Panc1 (cell line): ENCODE data around the gene LMAN2. TPM values are rescaled to one million over a fixed set of nuclear protein-coding genes. Genes with fewer than 3 reads are reported as not detected.

Experiments
- ATAC-seq: fragments of 200-7000 bp; cut with Tn5 transposase; 2 replicates; pipeline ENCODE4 v1.9.1; 2020; ENCODE audit warnings: mild to moderate bottlenecking, moderate library complexity
- BruUV-seq: library from RNA; stranded (reverse); fragments of 400-500 nt; replicated peaks from 2 replicates; lab custom pipeline; 2021; lab: Mats Ljungman, UMichigan
- CTCF ChIA-PET: fragments of 300-600 bp; sonication (Branson Sonifier 250); formaldehyde crosslinking; loops from one replicate; lab custom pipeline; 2022; ENCODE audit warnings: antibody characterized with exemption; lab: Charles Lee
- POLR2A ChIA-PET: fragments of 300-600 bp; sonication (Branson Sonifier 250); formaldehyde crosslinking; loops from one replicate; lab custom pipeline; 2022; ENCODE audit warnings: antibody characterized with exemption; lab: Charles Lee
- DNase-seq: peaks from one replicate; pipeline ENCODE4 v3.0.0-alpha.2; 2010; ENCODE audit warnings: low read depth, low spot score
- H3K27ac ChIP-seq: 2 replicates; pipeline ENCODE4 v1.5.1; 2011; ENCODE audit warnings: mild to moderate bottlenecking, low read length, inconsistent platforms
- H3K27me3 ChIP-seq: fragments of 200-500 bp; sonication (Bioruptor generic); 2 replicates; pipeline ENCODE4 v1.6.0; 2014; ENCODE audit warnings: low read length, inconsistent platforms; ENCODE audit not compliant: control insufficient read depth, insufficient read depth
- H3K36me3 ChIP-seq: fragments of 200-500 bp; sonication (Bioruptor generic); 2 replicates; pipeline ENCODE4 v1.5.1; 2014; ENCODE audit warnings: inconsistent platforms, mild to moderate bottlenecking, low read length, moderate library complexity; ENCODE audit not compliant: control insufficient read depth, insufficient read depth
- H3K4me1 ChIP-seq: 2 replicates; pipeline ENCODE4 v1.5.1; 2011; ENCODE audit warnings: inconsistent platforms, mild to moderate bottlenecking, low read length, moderate library complexity; ENCODE audit not compliant: control insufficient read depth, insufficient read depth
- H3K4me3 ChIP-seq, 2 experiments: 2 replicates each; pipeline ENCODE4 v1.5.1; 2011 to 2012; ENCODE audit warnings: low read depth in 2 of 2, low read length in 2 of 2, mild to moderate bottlenecking in 2 of 2, inconsistent platforms in 1 of 2, moderate library complexity in 1 of 2
- H3K9me3 ChIP-seq: fragments of 200-500 bp; sonication (Bioruptor generic); 2 replicates; pipeline ENCODE4 v1.5.1; 2014; ENCODE audit warnings: low read depth, mild to moderate bottlenecking, inconsistent platforms, low read length, moderate library complexity; ENCODE audit not compliant: control insufficient read depth, insufficient read depth
- POLR2AphosphoS5 ChIP-seq: IDR thresholded peaks from 2 replicates; pipeline ENCODE4 v1.6.1; 2012; ENCODE audit warnings: mild to moderate bottlenecking, low read depth, low read length, moderate library complexity
- SIN3A ChIP-seq: IDR thresholded peaks from 2 replicates; pipeline ENCODE4 v1.6.1; 2012; ENCODE audit warnings: low read depth, mild to moderate bottlenecking, low read length, moderate library complexity, borderline replicate concordance; ENCODE audit not compliant: insufficient read depth
- TCF7L2 ChIP-seq: IDR thresholded peaks from 2 replicates; pipeline ENCODE4 v1.6.1; 2011; ENCODE audit warnings: mild to moderate bottlenecking, low read depth, low read length, inconsistent platforms
- in situ Hi-C: cut with HindIII; loops from 2 replicates; pipeline ENCODE4 v1.10.0; 2016; ENCODE audit warnings: low sequenced_read_pairs, low pct_unique_long_range_greater_than_20kb
- intact Hi-C: fragments of 100-400 bp; cut with micrococcal nuclease; formaldehyde crosslinking; loops from one replicate; pipeline ENCODE4 v1.10.0; 2022; ENCODE audit not compliant: unreplicated experiment
- total RNA-seq: library from RNA; stranded (reverse); gene quantifications from one replicate; pipeline ENCODE4 v1.2.1, GENCODE V29; 2021; ENCODE audit not compliant: unreplicated experiment
- TF ChIP-seq, protein P1 (sequence below): fragments of 450-650 bp; IDR thresholded peaks from 2 replicates; pipeline ENCODE4 v1.5.1; 2017; ENCODE audit warnings: mild to moderate bottlenecking
- TF ChIP-seq, protein P2 (sequence below), 2 experiments: IDR thresholded peaks; 2 replicates each; pipeline ENCODE4 v1.6.1; 2011 to 2012; ENCODE audit warnings: low read depth in 2 of 2, control low read depth in 1 of 2, low read length in 1 of 2, mild to moderate bottlenecking in 1 of 2, moderate library complexity in 1 of 2; ENCODE audit not compliant: insufficient read depth in 1 of 2

Gene LMAN2
- total RNA-seq, 1 experiment from 2014 or later: 140 TPM

DNA sequence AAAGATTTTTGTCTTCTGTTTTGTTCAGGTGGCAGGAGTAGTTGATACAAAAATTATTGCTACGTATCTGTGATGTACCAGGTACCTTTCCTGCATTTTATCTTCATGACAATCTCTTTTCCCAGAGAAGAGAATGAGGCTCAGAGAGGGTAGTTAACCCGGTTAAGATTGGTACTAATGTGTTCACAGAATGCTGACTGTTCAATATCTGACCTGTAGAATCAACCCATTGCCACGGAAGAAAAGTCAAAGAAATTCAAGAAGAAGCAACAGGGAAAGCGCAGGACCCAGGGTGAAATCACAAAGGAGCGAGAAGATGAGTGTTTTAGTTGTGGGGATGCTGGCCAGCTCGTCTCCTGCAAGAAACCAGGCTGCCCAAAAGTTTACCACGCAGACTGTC is 59.7 kb downstream of the LMAN2 start:
- POLR2A ChIA-PET: no interaction called here
- H3K36me3 ChIP-seq: peaks cover 30% of the 10 kb centered on the region
- no TSS peak for BruUV-seq

DNA sequence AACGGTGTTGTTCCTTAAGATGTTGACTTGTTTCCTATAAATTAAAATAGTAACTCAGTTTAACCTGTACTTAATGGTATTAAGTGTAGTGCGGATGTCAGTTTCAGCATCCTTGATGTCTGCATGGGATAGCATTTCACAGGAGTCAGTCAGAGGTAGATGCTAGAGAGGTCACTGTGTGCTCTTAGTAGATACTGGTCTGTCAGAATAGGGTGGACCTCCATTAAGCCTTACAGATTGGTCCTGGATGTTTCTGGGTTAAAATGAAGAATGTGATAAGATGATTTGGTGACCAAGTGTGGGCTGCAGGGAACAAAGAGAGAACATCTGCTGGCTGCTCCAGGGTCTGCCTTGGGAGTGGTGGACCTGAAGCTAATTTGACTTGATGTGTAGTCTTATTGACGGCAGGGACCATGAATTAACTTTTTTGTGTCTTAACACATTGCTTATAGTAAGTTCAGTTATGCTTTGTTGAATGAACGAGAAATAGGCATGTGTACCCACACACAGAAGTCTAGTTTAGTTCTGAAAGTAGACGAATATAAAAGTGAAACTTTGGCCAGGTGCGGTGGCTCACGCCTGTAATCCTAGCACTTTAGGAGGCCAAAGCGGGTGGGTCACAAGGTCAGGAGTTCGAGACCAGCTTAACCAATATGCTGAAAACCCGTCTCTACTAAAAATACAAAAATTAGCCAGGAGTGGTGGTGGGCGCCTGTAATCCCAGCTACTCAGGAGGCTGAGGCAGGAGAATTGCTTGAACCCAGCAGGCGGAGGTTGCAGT is 60.5 kb downstream of the LMAN2 start:
- no TSS peak for BruUV-seq
- H3K9me3 ChIP-seq: no peaks in the 10 kb centered on the region
- H3K27ac ChIP-seq: no peak overlapping the region
- ChIA-PET CTCF (no interaction called here), POLR2A (no interaction called here)
- peaks cover 35% of the 10 kb centered on the region for H3K36me3 ChIP-seq
- TF ChIP-seq, protein P1, sequence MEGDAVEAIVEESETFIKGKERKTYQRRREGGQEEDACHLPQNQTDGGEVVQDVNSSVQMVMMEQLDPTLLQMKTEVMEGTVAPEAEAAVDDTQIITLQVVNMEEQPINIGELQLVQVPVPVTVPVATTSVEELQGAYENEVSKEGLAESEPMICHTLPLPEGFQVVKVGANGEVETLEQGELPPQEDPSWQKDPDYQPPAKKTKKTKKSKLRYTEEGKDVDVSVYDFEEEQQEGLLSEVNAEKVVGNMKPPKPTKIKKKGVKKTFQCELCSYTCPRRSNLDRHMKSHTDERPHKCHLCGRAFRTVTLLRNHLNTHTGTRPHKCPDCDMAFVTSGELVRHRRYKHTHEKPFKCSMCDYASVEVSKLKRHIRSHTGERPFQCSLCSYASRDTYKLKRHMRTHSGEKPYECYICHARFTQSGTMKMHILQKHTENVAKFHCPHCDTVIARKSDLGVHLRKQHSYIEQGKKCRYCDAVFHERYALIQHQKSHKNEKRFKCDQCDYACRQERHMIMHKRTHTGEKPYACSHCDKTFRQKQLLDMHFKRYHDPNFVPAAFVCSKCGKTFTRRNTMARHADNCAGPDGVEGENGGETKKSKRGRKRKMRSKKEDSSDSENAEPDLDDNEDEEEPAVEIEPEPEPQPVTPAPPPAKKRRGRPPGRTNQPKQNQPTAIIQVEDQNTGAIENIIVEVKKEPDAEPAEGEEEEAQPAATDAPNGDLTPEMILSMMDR: no peak
- TF ChIP-seq SIN3A (no peak), TCF7L2 (no peak), POLR2AphosphoS5 (no peak)
- TF ChIP-seq, protein P2, sequence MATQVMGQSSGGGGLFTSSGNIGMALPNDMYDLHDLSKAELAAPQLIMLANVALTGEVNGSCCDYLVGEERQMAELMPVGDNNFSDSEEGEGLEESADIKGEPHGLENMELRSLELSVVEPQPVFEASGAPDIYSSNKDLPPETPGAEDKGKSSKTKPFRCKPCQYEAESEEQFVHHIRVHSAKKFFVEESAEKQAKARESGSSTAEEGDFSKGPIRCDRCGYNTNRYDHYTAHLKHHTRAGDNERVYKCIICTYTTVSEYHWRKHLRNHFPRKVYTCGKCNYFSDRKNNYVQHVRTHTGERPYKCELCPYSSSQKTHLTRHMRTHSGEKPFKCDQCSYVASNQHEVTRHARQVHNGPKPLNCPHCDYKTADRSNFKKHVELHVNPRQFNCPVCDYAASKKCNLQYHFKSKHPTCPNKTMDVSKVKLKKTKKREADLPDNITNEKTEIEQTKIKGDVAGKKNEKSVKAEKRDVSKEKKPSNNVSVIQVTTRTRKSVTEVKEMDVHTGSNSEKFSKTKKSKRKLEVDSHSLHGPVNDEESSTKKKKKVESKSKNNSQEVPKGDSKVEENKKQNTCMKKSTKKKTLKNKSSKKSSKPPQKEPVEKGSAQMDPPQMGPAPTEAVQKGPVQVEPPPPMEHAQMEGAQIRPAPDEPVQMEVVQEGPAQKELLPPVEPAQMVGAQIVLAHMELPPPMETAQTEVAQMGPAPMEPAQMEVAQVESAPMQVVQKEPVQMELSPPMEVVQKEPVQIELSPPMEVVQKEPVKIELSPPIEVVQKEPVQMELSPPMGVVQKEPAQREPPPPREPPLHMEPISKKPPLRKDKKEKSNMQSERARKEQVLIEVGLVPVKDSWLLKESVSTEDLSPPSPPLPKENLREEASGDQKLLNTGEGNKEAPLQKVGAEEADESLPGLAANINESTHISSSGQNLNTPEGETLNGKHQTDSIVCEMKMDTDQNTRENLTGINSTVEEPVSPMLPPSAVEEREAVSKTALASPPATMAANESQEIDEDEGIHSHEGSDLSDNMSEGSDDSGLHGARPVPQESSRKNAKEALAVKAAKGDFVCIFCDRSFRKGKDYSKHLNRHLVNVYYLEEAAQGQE (IDR thresholded peaks at IDR 0.05; ENCODE audit: insufficient read depth in 1 of 2, low read depth in 2 of 2, low read length in 1 of 2): no peak
- H3K4me3 ChIP-seq: no peak overlapping the region
- intact Hi-C loops (no loop called here), in situ Hi-C loops (no loop called here)
- DNase-seq (no peak), ATAC-seq (no peak)
- H3K4me1 ChIP-seq: no peaks in the 10 kb centered on the region
- H3K27me3 ChIP-seq: no peaks in the 10 kb centered on the region

More for the DNA sequence above, 59.7 kb downstream of the LMAN2 start:
- no peak for ATAC-seq
- intact Hi-C loops (no loop called here), in situ Hi-C loops (no loop called here)
- no peaks in the 10 kb centered on the region; the same call in 1 of the 2 replicates for H3K4me1 ChIP-seq
- no peaks in the 10 kb centered on the region for H3K9me3 ChIP-seq
- TF ChIP-seq SIN3A: no peak
- TF ChIP-seq, protein P2 (IDR thresholded peaks at IDR 0.05; ENCODE audit: insufficient read depth in 1 of 2, low read depth in 2 of 2, low read length in 1 of 2): no peak
- TF ChIP-seq TCF7L2: no peak
- TF ChIP-seq, protein P1: no peak
- no peak for TF ChIP-seq POLR2AphosphoS5
- DNase-seq: no peak
- no peak overlapping the region for H3K4me3 ChIP-seq
- no peak overlapping the region for H3K27ac ChIP-seq
- CTCF ChIA-PET: no interaction called here
- H3K27me3 ChIP-seq: no peaks in the 10 kb centered on the region
